ENCODE data around the gene CAPN13. TPM values are rescaled to one million over a fixed set of nuclear protein-coding genes. Genes with fewer than 3 reads are reported as not detected.

The CAPN13 gene
- total and polyA plus RNA-seq, 2 experiments from 2014 or later: not detected

DNA sequence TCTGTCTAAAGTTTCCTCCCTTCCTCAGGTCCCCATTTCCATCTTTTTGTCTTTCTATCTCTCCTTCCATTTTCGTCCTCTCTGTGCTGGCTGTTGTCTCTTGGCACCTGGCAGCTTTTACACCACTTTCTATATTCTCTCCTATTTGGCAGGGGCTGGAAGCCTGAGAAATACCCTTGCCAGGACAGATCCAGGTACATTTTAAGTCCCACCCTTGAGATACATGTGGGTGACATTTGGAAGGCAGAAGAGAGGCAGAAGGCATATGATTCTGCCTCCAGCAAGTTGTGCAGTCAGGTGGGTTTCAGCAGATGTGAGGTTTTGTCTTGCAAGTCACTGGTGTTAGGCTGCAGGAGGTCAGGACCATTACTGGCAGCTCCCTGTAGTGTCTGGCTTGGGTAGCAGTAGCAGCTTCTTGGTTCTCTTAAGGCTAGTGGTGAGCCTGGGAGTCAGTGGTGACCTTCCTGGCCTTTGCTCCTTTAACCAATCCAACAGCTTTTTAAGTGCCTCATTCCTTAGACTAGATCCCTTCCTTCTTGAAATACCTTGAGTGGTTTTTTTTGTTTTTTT is 90.1 kb downstream of the CAPN13 start:
- Histone ChIP-seq H3K4me3 (no peak overlapping the region), H3K9me3 (ENCODE audit: low read depth) (no peaks in the 10 kb centered on the region), H3K4me1 (ENCODE audit: low read depth) (no peaks in the 10 kb centered on the region), H3K36me3 (no peaks in the 10 kb centered on the region), H3K27me3 (no peaks in the 10 kb centered on the region), H3K27ac (no peak overlapping the region)
- TF ChIP-seq, protein P1, sequence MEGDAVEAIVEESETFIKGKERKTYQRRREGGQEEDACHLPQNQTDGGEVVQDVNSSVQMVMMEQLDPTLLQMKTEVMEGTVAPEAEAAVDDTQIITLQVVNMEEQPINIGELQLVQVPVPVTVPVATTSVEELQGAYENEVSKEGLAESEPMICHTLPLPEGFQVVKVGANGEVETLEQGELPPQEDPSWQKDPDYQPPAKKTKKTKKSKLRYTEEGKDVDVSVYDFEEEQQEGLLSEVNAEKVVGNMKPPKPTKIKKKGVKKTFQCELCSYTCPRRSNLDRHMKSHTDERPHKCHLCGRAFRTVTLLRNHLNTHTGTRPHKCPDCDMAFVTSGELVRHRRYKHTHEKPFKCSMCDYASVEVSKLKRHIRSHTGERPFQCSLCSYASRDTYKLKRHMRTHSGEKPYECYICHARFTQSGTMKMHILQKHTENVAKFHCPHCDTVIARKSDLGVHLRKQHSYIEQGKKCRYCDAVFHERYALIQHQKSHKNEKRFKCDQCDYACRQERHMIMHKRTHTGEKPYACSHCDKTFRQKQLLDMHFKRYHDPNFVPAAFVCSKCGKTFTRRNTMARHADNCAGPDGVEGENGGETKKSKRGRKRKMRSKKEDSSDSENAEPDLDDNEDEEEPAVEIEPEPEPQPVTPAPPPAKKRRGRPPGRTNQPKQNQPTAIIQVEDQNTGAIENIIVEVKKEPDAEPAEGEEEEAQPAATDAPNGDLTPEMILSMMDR (IDR thresholded peaks at IDR 0.05; ENCODE audit: low read depth, low read length): no peak
- DNase-seq (ENCODE audit: low read depth in 1 of 2, low spot score in 1 of 2): no peak

DNA sequence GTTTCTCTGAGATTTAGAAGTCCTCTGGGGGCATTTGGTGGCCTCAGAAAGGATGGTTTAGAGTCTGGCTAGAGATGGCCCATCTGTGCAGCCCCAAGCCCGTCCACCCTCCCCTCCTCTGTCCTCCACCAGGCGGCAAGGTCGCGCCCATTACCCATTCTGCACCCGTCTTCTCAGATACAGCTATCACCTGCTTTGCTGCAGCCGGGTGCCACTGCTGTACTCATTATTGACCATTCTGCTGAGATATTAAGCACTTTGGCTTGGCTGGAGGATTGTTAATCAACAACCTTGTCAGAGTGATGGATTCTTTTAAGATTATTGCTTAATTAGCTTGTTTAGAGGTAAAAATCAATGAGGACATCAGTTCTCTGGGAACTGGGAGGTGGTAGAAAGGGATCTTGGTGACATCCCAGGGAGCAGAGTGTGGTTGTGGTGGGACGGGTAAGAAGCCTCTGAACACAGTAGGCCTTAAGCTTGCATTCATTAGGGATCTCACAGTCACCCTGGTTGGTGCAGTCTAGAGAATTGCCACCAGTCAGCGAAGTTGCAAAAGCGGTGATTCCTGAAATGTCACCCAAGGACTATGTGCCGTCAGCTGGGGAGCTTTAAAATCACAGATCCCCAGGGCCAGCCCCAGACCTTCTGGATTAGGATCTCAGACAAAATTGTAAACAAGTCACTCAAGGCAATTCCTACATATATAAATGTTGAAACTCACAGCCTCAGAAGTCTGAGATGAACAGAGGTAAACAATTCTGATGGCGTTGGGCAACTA is 90.9 kb downstream of the CAPN13 start:
- no peaks in the 10 kb centered on the region for H3K27me3 ChIP-seq
- H3K4me1 ChIP-seq (ENCODE audit: low read depth): no peaks in the 10 kb centered on the region
- H3K36me3 ChIP-seq: no peaks in the 10 kb centered on the region
- TF ChIP-seq, protein P1 (IDR thresholded peaks at IDR 0.05; ENCODE audit: low read depth, low read length): no peak
- no peaks in the 10 kb centered on the region for H3K9me3 ChIP-seq (ENCODE audit: low read depth)
- no peak overlapping the region for H3K27ac ChIP-seq
- no peak overlapping the region for H3K4me3 ChIP-seq
- no peak for DNase-seq (ENCODE audit: low read depth in 1 of 2, low spot score in 1 of 2)

DNA sequence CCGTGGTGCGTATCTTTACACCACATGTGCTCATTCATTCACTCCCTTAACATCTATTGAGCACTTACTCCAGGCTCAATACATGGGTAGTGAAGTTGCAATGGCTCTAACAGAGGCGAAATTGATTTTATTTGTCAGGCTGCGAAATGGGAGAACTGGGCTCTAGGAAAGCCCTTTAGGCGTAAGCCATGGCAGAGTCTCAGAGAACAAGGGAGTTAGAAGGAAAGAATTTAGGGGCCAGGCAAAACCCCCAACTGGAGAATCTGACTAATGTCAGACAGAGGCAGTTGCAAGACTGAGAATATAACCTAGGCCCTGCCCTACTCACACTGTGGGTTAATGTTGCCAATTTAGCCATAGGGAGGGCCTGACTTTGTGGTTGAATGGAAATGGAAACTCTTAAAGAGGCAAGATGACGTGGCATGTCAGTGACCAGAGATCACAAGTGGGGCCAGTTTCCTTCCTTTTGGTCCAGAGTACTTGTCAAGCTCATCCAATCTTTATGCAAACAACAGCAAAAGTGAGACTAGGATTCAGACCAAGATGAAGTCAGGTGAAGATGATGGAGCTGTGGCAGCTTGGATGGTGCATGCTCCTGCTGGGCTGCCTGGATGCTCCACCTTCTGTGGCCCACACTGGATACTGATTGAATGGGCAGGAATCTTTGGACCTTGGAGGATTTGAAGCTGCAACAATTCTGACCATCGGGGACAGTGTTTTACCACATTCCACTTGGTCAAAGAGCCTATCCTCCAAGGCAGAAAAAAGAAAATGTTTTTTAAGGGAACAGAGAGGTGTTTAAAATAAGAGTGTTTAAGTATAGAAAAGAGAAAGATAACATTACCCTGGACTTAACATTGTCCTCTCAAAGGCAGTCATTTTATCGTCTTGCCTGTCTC is 92.2 kb downstream of the CAPN13 start:
- H3K4me3 ChIP-seq: no peak overlapping the region
- no peak overlapping the region for H3K27ac ChIP-seq
- no peaks in the 10 kb centered on the region for H3K36me3 ChIP-seq
- TF ChIP-seq, protein P1 (IDR thresholded peaks at IDR 0.05; ENCODE audit: low read depth, low read length): no peak
- no peak for DNase-seq (ENCODE audit: low read depth in 1 of 2, low spot score in 1 of 2)
- H3K9me3 ChIP-seq (ENCODE audit: low read depth): no peaks in the 10 kb centered on the region
- no peaks in the 10 kb centered on the region for H3K4me1 ChIP-seq (ENCODE audit: low read depth)
- no peaks in the 10 kb centered on the region for H3K27me3 ChIP-seq

DNA sequence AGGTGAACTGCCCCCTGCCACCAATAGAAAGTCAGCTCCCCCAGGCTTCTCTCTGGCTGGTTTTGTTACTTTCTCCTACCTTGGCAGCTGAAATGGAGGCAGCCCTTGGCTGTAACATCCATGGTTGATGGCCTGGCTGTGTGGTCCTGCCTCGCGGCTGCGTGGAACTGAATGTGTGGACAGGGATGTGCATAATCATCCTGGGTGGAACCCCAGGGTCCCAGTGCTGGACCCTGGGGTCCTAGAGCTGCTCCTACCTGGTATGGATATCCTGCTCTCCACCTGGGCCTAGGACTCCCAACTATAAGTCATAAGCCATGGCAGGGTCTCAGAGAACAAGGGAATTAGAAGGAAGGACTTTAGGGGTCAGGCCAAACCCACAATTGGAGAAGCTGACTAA is 93.5 kb downstream of the CAPN13 start:
- DNase-seq (ENCODE audit: low read depth in 1 of 2, low spot score in 1 of 2): no peak
- Histone ChIP-seq H3K4me1 (ENCODE audit: low read depth) (no peaks in the 10 kb centered on the region), H3K27ac (no peak overlapping the region), H3K4me3 (no peak overlapping the region), H3K27me3 (no peaks in the 10 kb centered on the region), H3K9me3 (ENCODE audit: low read depth) (no peaks in the 10 kb centered on the region), H3K36me3 (no peaks in the 10 kb centered on the region)
- TF ChIP-seq, protein P1 (IDR thresholded peaks at IDR 0.05; ENCODE audit: low read depth, low read length): no peak

DNA sequence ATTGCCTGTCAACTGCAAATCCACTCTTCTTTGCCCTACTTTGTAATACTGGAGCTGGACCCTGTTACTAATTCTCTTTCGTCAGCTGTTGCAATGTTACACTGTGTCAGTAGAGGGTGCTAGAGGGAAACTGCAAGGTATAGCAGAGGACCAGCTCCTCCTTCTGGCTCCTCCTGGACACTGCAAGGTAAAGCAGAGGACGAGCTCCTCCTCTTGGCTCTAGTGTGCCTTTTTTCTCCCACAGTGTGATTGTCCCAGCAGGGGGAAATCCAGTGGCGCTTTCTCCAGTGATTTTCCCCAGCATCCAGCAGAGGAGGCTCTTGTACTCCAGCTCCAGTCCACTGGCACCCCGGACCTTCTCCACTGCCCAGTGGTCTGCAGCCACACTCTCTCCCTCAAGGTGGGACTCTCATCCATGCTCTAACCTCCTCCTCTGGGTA is 95.6 kb downstream of the CAPN13 start:
- no peaks in the 10 kb centered on the region for H3K9me3 ChIP-seq (ENCODE audit: low read depth)
- TF ChIP-seq, protein P1 (IDR thresholded peaks at IDR 0.05; ENCODE audit: low read depth, low read length): peak; percentile 100
- H3K27me3 ChIP-seq: no peaks in the 10 kb centered on the region
- H3K27ac ChIP-seq: no peak overlapping the region
- no peak overlapping the region for H3K4me3 ChIP-seq
- peaks cover 2% of the 10 kb centered on the region for H3K4me1 ChIP-seq (ENCODE audit: low read depth)
- H3K36me3 ChIP-seq: no peaks in the 10 kb centered on the region
- DNase-seq (ENCODE audit: low read depth in 1 of 2, low spot score in 1 of 2): peak; percentile 89 to 93

Measured in cardiac muscle cell (in vitro differentiated cells and primary cell).